C4-2B (cell line): Measurements from ENCODE around the gene PRR13.

Experiments
- H3K27ac ChIP-seq: fragments of 450-650 bp; 2 replicates; pipeline ENCODE4 v1.5.1; 2017
- ZFX ChIP-seq: fragments of 450-650 bp; IDR thresholded peaks from 2 replicates; pipeline ENCODE4 v1.6.1; 2017
- TF ChIP-seq, protein P1 (sequence below): fragments of 450-650 bp; conservative IDR thresholded peaks from 2 replicates; pipeline ENCODE4 v1.5.1; 2017; ENCODE audit warnings: mild to moderate bottlenecking

Gene PRR13

DNA sequence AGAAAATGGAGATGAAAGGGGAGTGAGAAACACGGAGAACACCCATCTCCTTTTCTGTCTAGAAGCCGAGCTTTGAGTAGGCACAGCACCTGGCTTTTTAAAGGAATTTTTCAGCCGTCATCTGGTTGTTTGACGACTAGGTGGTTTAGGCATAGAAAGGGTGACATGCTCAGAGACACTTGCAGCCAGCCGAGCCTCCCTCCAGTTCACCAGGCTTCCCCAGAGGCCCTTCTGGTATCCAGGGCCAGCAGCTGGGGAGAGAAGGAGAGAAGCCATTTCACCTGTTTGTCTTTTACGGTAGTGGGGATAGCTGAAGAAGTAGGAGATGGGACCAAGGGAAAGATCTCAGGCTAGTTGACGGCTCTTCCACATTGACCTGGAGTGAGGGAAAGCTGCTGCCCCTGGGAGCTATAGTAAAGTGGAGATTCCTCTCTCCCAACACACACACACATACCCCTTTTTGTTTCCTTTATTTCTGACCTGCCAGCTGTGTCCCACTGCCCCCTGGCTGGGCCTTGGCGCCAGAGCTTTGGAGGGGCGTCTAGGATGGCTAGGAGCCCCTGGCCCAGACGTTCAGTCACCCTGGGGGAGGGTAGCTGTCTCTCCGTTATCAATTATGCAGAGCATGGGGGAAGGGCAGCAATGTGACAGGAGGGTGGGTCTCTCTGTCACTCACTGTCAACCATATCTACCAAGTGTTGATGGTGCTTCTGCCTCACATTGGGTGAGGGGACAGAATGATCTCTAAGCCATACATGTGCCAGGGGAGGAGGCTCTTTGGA, 52.3 kb downstream of the PRR13 start:
- peak overlapping the region; percentile 76 for H3K27ac ChIP-seq
- no peak for TF ChIP-seq ZFX
- TF ChIP-seq, protein P1, sequence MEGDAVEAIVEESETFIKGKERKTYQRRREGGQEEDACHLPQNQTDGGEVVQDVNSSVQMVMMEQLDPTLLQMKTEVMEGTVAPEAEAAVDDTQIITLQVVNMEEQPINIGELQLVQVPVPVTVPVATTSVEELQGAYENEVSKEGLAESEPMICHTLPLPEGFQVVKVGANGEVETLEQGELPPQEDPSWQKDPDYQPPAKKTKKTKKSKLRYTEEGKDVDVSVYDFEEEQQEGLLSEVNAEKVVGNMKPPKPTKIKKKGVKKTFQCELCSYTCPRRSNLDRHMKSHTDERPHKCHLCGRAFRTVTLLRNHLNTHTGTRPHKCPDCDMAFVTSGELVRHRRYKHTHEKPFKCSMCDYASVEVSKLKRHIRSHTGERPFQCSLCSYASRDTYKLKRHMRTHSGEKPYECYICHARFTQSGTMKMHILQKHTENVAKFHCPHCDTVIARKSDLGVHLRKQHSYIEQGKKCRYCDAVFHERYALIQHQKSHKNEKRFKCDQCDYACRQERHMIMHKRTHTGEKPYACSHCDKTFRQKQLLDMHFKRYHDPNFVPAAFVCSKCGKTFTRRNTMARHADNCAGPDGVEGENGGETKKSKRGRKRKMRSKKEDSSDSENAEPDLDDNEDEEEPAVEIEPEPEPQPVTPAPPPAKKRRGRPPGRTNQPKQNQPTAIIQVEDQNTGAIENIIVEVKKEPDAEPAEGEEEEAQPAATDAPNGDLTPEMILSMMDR, result no peak
